GM23338 (cell line): Measurements from ENCODE around the gene DNAJC11. TPM values are rescaled to one million over a fixed set of nuclear protein-coding genes. Genes with fewer than 3 reads are reported as not detected.

Experiments used
- ATAC-seq: fragments of 200-7000 bp; cut with Tn5 transposase; 3 replicates; pipeline ENCODE4 v1.9.1; 2020
- DNase-seq: peaks from one replicate; pipeline ENCODE4 v3.0.0-alpha.2; 2015; ENCODE audit warnings: low spot score
- H2AFZ ChIP-seq: fragments of 200-600 bp; sonication (generic); 2 replicates; pipeline ENCODE4 v1.8.0; 2016; ENCODE audit warnings: antibody characterized with exemption, mild to moderate bottlenecking, moderate library complexity
- H3F3A ChIP-seq: fragments of 200-600 bp; sonication (generic); replicated peaks from 2 replicates; pipeline ENCODE4 v1.8.0; 2017; ENCODE audit warnings: antibody characterized with exemption, mixed run types, low read depth
- H3K27ac ChIP-seq: fragments of 200-600 bp; sonication (generic); 2 replicates; pipeline ENCODE4 v1.6.1; 2016; ENCODE audit warnings: low read depth
- H3K27me3 ChIP-seq: fragments of 200-600 bp; sonication (generic); 2 replicates; pipeline ENCODE4 v1.8.0; 2016; ENCODE audit warnings: mild to moderate bottlenecking, mixed run types, moderate library complexity; ENCODE audit not compliant: insufficient read depth
- H3K36me3 ChIP-seq: fragments of 200-600 bp; sonication (generic); 2 replicates; pipeline ENCODE4 v1.8.0; 2016; ENCODE audit warnings: mild to moderate bottlenecking; ENCODE audit not compliant: insufficient read depth
- H3K4me1 ChIP-seq: fragments of 200-600 bp; sonication (generic); 2 replicates; pipeline ENCODE4 v1.8.0; 2016; ENCODE audit warnings: mild to moderate bottlenecking, moderate library complexity; ENCODE audit not compliant: insufficient read depth
- H3K4me2 ChIP-seq: fragments of 200-600 bp; sonication (generic); 2 replicates; pipeline ENCODE4 v1.7.1; 2017; ENCODE audit warnings: mixed run types
- H3K4me3 ChIP-seq: fragments of 200-600 bp; sonication (generic); 2 replicates; pipeline ENCODE4 v1.6.1; 2016; ENCODE audit warnings: mixed run types
- H3K79me2 ChIP-seq: fragments of 200-600 bp; sonication (generic); replicated peaks from 2 replicates; pipeline ENCODE4 v1.8.0; 2017; ENCODE audit warnings: mild to moderate bottlenecking; ENCODE audit not compliant: insufficient read depth
- H3K9me2 ChIP-seq: fragments of 200-600 bp; sonication (generic); 2 replicates; pipeline ENCODE4 v1.8.0; 2017; ENCODE audit not compliant: insufficient read depth
- H4K20me1 ChIP-seq: fragments of 200-600 bp; sonication (generic); replicated peaks from 2 replicates; pipeline ENCODE4 v1.8.0; 2017; ENCODE audit warnings: mild to moderate bottlenecking; ENCODE audit not compliant: insufficient read depth
- H3K27ac Mint-ChIP-seq: 2 replicates; pipeline ENCODE4 v1.8.0; 2020; ENCODE audit warnings: inconsistent platforms, mild to moderate bottlenecking, moderate library complexity, mixed read lengths
- H3K27me3 Mint-ChIP-seq: 3 replicates; pipeline ENCODE4 v1.8.0; 2022; ENCODE audit warnings: low read depth, mild to moderate bottlenecking, moderate library complexity, mixed read lengths, inconsistent platforms; ENCODE audit not compliant: insufficient read depth, poor library complexity
- H3K36me3 Mint-ChIP-seq: 3 replicates; pipeline ENCODE4 v1.8.0; 2021; ENCODE audit warnings: low read depth, mild to moderate bottlenecking, inconsistent platforms, moderate library complexity, mixed read lengths
- H3K4me1 Mint-ChIP-seq: 3 replicates; pipeline ENCODE4 v1.8.0; 2020; ENCODE audit warnings: mild to moderate bottlenecking, inconsistent platforms, mixed read lengths
- H3K4me3 Mint-ChIP-seq: 3 replicates; pipeline ENCODE4 v1.8.0; 2021; ENCODE audit warnings: moderate library complexity, mild to moderate bottlenecking, inconsistent platforms, mixed read lengths
- H3K9me3 Mint-ChIP-seq: 3 replicates; pipeline ENCODE4 v1.8.0; 2020; ENCODE audit warnings: moderate library complexity, mild to moderate bottlenecking, inconsistent platforms, mixed read lengths
- CREB1 ChIP-seq: fragments of 250-450 bp; sonication (Bioruptor Pico); IDR thresholded peaks from 2 replicates; pipeline ENCODE4 v1.5.0; 2020; ENCODE audit warnings: low read depth, mild to moderate bottlenecking, moderate library complexity
- EZH2 ChIP-seq: fragments of 200-600 bp; sonication (generic); IDR thresholded peaks from one replicate; pipeline ENCODE4 v1.8.0; 2017; ENCODE audit warnings: antibody characterized with exemption, mild to moderate bottlenecking, low read depth; ENCODE audit not compliant: unreplicated experiment
- EZH2phosphoT487 ChIP-seq: fragments of 200-600 bp; sonication (generic); IDR thresholded peaks from one replicate; pipeline ENCODE4 v1.8.1; 2018; ENCODE audit warnings: antibody characterized with exemption; ENCODE audit not compliant: unreplicated experiment
- NANOG ChIP-seq: IDR thresholded peaks from 2 replicates; pipeline ENCODE4 v1.6.1; 2016; ENCODE audit warnings: antibody characterized with exemption, borderline replicate concordance
- POLR2AphosphoS5 ChIP-seq: IDR thresholded peaks from 2 replicates; pipeline ENCODE4 v1.6.1; 2016; ENCODE audit warnings: antibody characterized with exemption, low read depth
- STAT1 ChIP-seq: IDR thresholded peaks from one replicate; pipeline ENCODE4 v1.6.1; 2016; ENCODE audit warnings: antibody characterized with exemption; ENCODE audit not compliant: unreplicated experiment
- ZNF114 ChIP-seq: fragments of 250-450 bp; sonication (Bioruptor Pico); IDR thresholded peaks from 2 replicates; pipeline ENCODE4 v1.5.0; 2020; ENCODE audit warnings: mild to moderate bottlenecking, moderate library complexity
- ZNF331 ChIP-seq: fragments of 250-450 bp; sonication (Bioruptor Pico); IDR thresholded peaks from 2 replicates; pipeline ENCODE4 v1.5.0; 2020; ENCODE audit warnings: low read depth, mild to moderate bottlenecking, moderate library complexity
- polyA plus RNA-seq: library from polyadenylated mRNA; unstranded; fragments of >200 nt; fragmentation: Nextera tagmentation; extraction: Ambion mirVana; gene quantifications from 2 replicates; pipeline ENCODE4 v1.2.1, GENCODE V29; 2016
- total RNA-seq: library from RNA; depleted of rRNA; stranded (reverse); fragments of >200 nt; shearing (Covaris generic); gene quantifications from 2 replicates; pipeline ENCODE4 v1.2.3, GENCODE V29; 2014
- TF ChIP-seq, protein P1 (sequence below): IDR thresholded peaks from 2 replicates; pipeline ENCODE4 v1.6.1; 2016; ENCODE audit warnings: antibody characterized with exemption
- TF ChIP-seq, protein P2 (sequence below): fragments of 250-450 bp; sonication (Bioruptor Pico); IDR thresholded peaks from 2 replicates; pipeline ENCODE4 v1.5.0; 2020; ENCODE audit warnings: mild to moderate bottlenecking, moderate library complexity
- TF ChIP-seq, protein P3 (sequence below), 2 experiments: fragments of 200-600 bp in 1 of 2; sonication (generic) in 1 of 2; conservative IDR thresholded peaks; 2 replicates each; pipeline versions ENCODE4 v1.5.1 to v1.6.1; 2016 to 2017; ENCODE audit warnings: antibody characterized with exemption in 2 of 2, low read depth in 2 of 2, mild to moderate bottlenecking in 2 of 2, moderate library complexity in 1 of 2

The DNAJC11 gene
- total and polyA plus RNA-seq, 2 experiments from 2014 or later: 48.4 to 67.2 TPM

DNA sequence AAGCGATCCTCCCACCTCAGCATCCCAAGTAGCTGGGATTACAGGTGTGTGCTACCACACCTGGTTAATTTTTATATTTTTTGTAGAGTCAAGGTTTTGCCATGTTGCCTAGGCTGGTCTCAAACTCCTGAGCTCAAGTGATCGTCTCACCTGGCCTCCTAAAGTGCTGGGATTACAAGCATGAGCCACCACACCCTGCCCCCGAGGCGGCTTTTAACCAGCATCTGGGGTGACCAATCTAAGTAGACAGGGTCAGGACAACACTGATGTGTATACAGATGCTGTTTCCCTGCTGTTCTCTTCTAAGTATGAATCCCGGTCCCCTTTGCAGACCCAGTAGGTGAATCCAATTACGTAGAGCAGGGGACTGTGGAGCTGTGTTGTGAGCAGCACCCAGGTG lies 53.1 kb downstream of the DNAJC11 start:
- no peak overlapping the region for H3K4me2 ChIP-seq
- peaks cover 14% of the 10 kb centered on the region for H3K36me3 ChIP-seq
- no peaks in the 10 kb centered on the region; the same call in 1 of the 2 replicates for H3F3A ChIP-seq
- H2AFZ ChIP-seq: no peak overlapping the region
- Mint-ChIP-seq H3K36me3 (peaks cover 59% of the 10 kb centered on the region), H3K27me3 (peaks cover 3% of the 10 kb centered on the region), H3K27ac (no peak overlapping the region), H3K9me3 (no peaks in the 10 kb centered on the region), H3K4me3 (no peak overlapping the region), H3K4me1 (peaks cover 5% of the 10 kb centered on the region; the same call in 2 of the 3 replicates)
- H3K4me1 ChIP-seq: 0 out of 2 replicates have a peak, but pooled peaks cover 7% of the 10 kb centered on the region
- no peak for TF ChIP-seq POLR2AphosphoS5
- TF ChIP-seq, protein P1, sequence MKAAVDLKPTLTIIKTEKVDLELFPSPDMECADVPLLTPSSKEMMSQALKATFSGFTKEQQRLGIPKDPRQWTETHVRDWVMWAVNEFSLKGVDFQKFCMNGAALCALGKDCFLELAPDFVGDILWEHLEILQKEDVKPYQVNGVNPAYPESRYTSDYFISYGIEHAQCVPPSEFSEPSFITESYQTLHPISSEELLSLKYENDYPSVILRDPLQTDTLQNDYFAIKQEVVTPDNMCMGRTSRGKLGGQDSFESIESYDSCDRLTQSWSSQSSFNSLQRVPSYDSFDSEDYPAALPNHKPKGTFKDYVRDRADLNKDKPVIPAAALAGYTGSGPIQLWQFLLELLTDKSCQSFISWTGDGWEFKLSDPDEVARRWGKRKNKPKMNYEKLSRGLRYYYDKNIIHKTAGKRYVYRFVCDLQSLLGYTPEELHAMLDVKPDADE: no peak
- no peak for TF ChIP-seq ZNF114 (CRISPR knock-in tag)
- no peak for TF ChIP-seq NANOG
- TF ChIP-seq, protein P2, sequence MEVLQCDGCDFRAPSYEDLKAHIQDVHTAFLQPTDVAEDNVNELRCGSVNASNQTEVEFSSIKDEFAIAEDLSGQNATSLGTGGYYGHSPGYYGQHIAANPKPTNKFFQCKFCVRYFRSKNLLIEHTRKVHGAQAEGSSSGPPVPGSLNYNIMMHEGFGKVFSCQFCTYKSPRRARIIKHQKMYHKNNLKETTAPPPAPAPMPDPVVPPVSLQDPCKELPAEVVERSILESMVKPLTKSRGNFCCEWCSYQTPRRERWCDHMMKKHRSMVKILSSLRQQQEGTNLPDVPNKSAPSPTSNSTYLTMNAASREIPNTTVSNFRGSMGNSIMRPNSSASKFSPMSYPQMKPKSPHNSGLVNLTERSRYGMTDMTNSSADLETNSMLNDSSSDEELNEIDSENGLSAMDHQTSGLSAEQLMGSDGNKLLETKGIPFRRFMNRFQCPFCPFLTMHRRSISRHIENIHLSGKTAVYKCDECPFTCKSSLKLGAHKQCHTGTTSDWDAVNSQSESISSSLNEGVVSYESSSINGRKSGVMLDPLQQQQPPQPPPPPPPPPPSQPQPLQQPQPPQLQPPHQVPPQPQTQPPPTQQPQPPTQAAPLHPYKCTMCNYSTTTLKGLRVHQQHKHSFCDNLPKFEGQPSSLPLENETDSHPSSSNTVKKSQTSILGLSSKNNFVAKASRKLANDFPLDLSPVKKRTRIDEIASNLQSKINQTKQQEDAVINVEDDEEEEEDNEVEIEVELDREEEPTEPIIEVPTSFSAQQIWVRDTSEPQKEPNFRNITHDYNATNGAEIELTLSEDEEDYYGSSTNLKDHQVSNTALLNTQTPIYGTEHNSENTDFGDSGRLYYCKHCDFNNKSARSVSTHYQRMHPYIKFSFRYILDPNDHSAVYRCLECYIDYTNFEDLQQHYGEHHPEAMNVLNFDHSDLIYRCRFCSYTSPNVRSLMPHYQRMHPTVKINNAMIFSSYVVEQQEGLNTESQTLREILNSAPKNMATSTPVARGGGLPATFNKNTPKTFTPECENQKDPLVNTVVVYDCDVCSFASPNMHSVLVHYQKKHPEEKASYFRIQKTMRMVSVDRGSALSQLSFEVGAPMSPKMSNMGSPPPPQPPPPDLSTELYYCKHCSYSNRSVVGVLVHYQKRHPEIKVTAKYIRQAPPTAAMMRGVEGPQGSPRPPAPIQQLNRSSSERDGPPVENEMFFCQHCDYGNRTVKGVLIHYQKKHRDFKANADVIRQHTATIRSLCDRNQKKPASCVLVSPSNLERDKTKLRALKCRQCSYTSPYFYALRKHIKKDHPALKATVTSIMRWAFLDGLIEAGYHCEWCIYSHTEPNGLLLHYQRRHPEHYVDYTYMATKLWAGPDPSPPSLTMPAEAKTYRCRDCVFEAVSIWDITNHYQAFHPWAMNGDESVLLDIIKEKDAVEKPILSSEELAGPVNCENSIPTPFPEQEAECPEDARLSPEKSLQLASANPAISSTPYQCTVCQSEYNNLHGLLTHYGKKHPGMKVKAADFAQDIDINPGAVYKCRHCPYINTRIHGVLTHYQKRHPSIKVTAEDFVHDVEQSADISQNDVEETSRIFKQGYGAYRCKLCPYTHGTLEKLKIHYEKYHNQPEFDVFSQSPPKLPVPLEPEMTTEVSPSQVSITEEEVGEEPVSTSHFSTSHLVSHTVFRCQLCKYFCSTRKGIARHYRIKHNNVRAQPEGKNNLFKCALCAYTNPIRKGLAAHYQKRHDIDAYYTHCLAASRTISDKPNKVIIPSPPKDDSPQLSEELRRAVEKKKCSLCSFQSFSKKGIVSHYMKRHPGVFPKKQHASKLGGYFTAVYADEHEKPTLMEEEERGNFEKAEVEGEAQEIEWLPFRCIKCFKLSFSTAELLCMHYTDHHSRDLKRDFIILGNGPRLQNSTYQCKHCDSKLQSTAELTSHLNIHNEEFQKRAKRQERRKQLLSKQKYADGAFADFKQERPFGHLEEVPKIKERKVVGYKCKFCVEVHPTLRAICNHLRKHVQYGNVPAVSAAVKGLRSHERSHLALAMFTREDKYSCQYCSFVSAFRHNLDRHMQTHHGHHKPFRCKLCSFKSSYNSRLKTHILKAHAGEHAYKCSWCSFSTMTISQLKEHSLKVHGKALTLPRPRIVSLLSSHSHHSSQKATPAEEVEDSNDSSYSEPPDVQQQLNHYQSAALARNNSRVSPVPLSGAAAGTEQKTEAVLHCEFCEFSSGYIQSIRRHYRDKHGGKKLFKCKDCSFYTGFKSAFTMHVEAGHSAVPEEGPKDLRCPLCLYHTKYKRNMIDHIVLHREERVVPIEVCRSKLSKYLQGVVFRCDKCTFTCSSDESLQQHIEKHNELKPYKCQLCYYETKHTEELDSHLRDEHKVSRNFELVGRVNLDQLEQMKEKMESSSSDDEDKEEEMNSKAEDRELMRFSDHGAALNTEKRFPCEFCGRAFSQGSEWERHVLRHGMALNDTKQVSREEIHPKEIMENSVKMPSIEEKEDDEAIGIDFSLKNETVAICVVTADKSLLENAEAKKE (CRISPR knock-in tag): no peak
- no peak for TF ChIP-seq EZH2phosphoT487
- TF ChIP-seq ZNF331 (CRISPR knock-in tag): no peak
- no peak for TF ChIP-seq CREB1 (CRISPR knock-in tag)
- no peak for TF ChIP-seq EZH2
- TF ChIP-seq STAT1: no peak
- TF ChIP-seq, protein P3, sequence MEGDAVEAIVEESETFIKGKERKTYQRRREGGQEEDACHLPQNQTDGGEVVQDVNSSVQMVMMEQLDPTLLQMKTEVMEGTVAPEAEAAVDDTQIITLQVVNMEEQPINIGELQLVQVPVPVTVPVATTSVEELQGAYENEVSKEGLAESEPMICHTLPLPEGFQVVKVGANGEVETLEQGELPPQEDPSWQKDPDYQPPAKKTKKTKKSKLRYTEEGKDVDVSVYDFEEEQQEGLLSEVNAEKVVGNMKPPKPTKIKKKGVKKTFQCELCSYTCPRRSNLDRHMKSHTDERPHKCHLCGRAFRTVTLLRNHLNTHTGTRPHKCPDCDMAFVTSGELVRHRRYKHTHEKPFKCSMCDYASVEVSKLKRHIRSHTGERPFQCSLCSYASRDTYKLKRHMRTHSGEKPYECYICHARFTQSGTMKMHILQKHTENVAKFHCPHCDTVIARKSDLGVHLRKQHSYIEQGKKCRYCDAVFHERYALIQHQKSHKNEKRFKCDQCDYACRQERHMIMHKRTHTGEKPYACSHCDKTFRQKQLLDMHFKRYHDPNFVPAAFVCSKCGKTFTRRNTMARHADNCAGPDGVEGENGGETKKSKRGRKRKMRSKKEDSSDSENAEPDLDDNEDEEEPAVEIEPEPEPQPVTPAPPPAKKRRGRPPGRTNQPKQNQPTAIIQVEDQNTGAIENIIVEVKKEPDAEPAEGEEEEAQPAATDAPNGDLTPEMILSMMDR (conservative IDR thresholded peaks at IDR 0.05; ENCODE audit: low read depth in 2 of 2): no peak
- H3K27me3 ChIP-seq: no peaks in the 10 kb centered on the region
- peaks cover 8% of the 10 kb centered on the region for H4K20me1 ChIP-seq
- no peak overlapping the region for H3K4me3 ChIP-seq
- H3K79me2 ChIP-seq: no peaks in the 10 kb centered on the region
- ATAC-seq: no peak
- DNase-seq: no peak
- no peaks in the 10 kb centered on the region for H3K9me2 ChIP-seq
- H3K27ac ChIP-seq: 0 out of 2 replicates have a peak overlapping the region, but pooled peaks have one; percentile 2
